ENCODE data around the gene PRDX4.

DNA sequence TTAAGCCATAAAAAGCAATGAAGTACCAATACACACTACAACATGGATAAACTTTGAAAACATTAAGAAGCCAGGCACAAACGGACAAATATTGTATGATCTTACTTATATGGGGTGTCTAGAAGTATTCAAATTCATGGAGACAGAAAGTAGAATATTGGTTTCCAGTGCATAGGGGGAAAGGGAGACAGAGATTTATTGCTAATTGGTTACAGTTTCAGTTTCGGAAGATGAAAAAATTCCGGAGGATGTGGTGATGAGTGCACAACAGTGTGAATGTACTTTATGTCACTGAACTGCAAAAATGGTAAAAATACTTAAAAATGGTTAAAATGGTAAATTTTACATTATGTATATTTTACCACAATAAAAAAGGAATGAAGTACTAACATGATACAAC is 5.1 kb upstream of the PRDX4 start:
- TF ChIP-seq EP300 (IDR thresholded peaks at IDR 0.05; ENCODE audit: borderline replicate concordance) (no peak), YY1 (IDR thresholded peaks at IDR 0.05; ENCODE audit: low read depth) (no peak), TAF1 (IDR thresholded peaks at IDR 0.05; ENCODE audit: low read depth) (no peak), TEAD4 (IDR thresholded peaks at IDR 0.05) (no peak), NFIC (IDR thresholded peaks at IDR 0.05) (no peak)
- TF ChIP-seq, protein P1, sequence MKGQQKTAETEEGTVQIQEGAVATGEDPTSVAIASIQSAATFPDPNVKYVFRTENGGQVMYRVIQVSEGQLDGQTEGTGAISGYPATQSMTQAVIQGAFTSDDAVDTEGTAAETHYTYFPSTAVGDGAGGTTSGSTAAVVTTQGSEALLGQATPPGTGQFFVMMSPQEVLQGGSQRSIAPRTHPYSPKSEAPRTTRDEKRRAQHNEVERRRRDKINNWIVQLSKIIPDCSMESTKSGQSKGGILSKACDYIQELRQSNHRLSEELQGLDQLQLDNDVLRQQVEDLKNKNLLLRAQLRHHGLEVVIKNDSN (IDR thresholded peaks at IDR 0.05): no peak
- TF ChIP-seq, protein P2, sequence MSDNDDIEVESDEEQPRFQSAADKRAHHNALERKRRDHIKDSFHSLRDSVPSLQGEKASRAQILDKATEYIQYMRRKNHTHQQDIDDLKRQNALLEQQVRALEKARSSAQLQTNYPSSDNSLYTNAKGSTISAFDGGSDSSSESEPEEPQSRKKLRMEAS (IDR thresholded peaks at IDR 0.05): no peak
- TF ChIP-seq, protein P3, sequence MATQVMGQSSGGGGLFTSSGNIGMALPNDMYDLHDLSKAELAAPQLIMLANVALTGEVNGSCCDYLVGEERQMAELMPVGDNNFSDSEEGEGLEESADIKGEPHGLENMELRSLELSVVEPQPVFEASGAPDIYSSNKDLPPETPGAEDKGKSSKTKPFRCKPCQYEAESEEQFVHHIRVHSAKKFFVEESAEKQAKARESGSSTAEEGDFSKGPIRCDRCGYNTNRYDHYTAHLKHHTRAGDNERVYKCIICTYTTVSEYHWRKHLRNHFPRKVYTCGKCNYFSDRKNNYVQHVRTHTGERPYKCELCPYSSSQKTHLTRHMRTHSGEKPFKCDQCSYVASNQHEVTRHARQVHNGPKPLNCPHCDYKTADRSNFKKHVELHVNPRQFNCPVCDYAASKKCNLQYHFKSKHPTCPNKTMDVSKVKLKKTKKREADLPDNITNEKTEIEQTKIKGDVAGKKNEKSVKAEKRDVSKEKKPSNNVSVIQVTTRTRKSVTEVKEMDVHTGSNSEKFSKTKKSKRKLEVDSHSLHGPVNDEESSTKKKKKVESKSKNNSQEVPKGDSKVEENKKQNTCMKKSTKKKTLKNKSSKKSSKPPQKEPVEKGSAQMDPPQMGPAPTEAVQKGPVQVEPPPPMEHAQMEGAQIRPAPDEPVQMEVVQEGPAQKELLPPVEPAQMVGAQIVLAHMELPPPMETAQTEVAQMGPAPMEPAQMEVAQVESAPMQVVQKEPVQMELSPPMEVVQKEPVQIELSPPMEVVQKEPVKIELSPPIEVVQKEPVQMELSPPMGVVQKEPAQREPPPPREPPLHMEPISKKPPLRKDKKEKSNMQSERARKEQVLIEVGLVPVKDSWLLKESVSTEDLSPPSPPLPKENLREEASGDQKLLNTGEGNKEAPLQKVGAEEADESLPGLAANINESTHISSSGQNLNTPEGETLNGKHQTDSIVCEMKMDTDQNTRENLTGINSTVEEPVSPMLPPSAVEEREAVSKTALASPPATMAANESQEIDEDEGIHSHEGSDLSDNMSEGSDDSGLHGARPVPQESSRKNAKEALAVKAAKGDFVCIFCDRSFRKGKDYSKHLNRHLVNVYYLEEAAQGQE (IDR thresholded peaks at IDR 0.05; ENCODE audit: low read depth): no peak

Measured in Ishikawa (cell line).